ENCODE data around the gene CALM3. TPM values are rescaled to one million over a fixed set of nuclear protein-coding genes. Genes with fewer than 3 reads are reported as not detected.

Gene CALM3
- total RNA-seq, 1 experiment from 2014 or later = 484 TPM

DNA sequence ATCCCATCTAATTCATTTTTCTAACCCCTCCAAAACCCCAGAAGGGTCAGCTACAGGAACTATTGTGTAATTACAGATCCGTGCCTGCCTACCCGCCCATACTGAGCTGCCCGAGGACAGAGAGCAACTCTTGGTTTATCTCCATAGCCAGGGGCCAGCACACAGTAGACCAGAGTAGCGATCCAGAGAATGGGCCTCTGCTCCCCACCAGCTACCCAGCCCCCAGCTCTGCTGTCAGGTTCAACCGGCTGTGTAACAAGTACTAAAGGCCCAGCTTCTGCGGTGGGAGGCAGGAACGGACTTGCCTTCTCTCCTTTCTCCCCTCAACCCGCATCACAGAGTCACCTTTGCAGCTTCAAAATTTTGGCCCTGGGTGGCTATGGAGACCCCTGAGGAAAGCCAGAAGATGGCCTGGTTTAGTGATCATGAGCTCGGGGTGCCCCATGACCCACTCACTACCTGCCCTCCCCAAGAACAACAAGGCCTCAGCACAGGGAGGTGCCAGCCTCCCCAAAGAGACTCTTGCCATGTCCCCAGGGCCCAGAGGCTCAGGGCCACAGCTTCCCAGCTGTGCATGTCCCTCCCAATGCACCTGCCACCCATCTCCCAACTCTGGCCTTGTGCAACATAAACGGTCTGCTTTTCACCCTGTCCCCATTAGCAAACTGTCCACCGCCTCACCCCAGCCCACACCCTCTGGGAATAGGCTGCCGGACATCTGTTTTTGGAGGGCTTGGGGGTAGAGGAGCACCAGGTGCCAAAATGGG lies 5.7 kb downstream of the CALM3 start:
- CTCF ChIA-PET = no interaction called here
- BruUV-seq (replicated peaks) = no TSS peak
- Mint-ChIP-seq H3K36me3 (ENCODE audit: insufficient read depth, unreplicated experiment) (peaks cover 66% of the 10 kb centered on the region), H3K4me1 (ENCODE audit: low read depth, unreplicated experiment) (no peaks in the 10 kb centered on the region), H3K4me3 (ENCODE audit: unreplicated experiment) (no peak overlapping the region), H3K9me3 (ENCODE audit: unreplicated experiment) (no peaks in the 10 kb centered on the region), H3K27me3 (ENCODE audit: insufficient read depth, unreplicated experiment) (no peaks in the 10 kb centered on the region), H3K27ac (ENCODE audit: unreplicated experiment) (no peak overlapping the region)
- no peaks in the 10 kb centered on the region for H3K27me3 ChIP-seq (replicated peaks; ENCODE audit: control insufficient read depth, insufficient read depth, low read length)
- POLR2A ChIA-PET = no interaction called here
- intact Hi-C loops (cut with micrococcal nuclease; ENCODE audit: unreplicated experiment) = no loop called here
- no peak for DNase-seq
- no peak for TF ChIP-seq CTCF (IDR thresholded peaks at IDR 0.05; ENCODE audit: insufficient read depth in 1 of 2, low read depth in 1 of 2, low read length in 1 of 2, severe bottlenecking in 1 of 2, unreplicated experiment in 1 of 2)
- H3K9me3 ChIP-seq = no peaks in the 10 kb centered on the region
- no peak overlapping the region for H3K4me3 ChIP-seq (ENCODE audit: low read depth, low read length)
- peaks cover 10% of the 10 kb centered on the region for H3K4me1 ChIP-seq
- H3K36me3 ChIP-seq (ENCODE audit: control insufficient read depth, insufficient read depth, low read length) = peaks cover 14% of the 10 kb centered on the region

- Mint-ChIP-seq H3K9me3 (ENCODE audit: unreplicated experiment) (no peaks in the 10 kb centered on the region), H3K36me3 (ENCODE audit: insufficient read depth, unreplicated experiment) (peaks cover 66% of the 10 kb centered on the region), H3K27me3 (ENCODE audit: insufficient read depth, unreplicated experiment) (no peaks in the 10 kb centered on the region), H3K4me1 (ENCODE audit: low read depth, unreplicated experiment) (no peaks in the 10 kb centered on the region), H3K4me3 (ENCODE audit: unreplicated experiment) (no peak overlapping the region), H3K27ac (ENCODE audit: unreplicated experiment) (no peak overlapping the region)
- BruUV-seq (replicated peaks) = no TSS peak
- intact Hi-C loops (cut with micrococcal nuclease; ENCODE audit: unreplicated experiment) = no loop called here
- Histone ChIP-seq H3K36me3 (ENCODE audit: control insufficient read depth, insufficient read depth, low read length) (peaks cover 14% of the 10 kb centered on the region), H3K9me3 (no peaks in the 10 kb centered on the region), H3K4me1 (peaks cover 10% of the 10 kb centered on the region), H3K27me3 (replicated peaks; ENCODE audit: control insufficient read depth, insufficient read depth, low read length) (no peaks in the 10 kb centered on the region), H3K4me3 (ENCODE audit: low read depth, low read length) (no peak overlapping the region)
- POLR2A ChIA-PET = no interaction called here
- CTCF ChIA-PET = no interaction called here
- no peak for DNase-seq
- no peak for TF ChIP-seq CTCF (IDR thresholded peaks at IDR 0.05; ENCODE audit: insufficient read depth in 1 of 2, low read depth in 1 of 2, low read length in 1 of 2, severe bottlenecking in 1 of 2, unreplicated experiment in 1 of 2)
Observed at GRCh38 chr19:46607448-46607841, 6.3 kb downstream of the CALM3 start.

GRCh38 chr19:46608178-46608577 lies 7.0 kb downstream of the CALM3 start:
- Histone ChIP-seq H3K4me1 (peaks cover 10% of the 10 kb centered on the region), H3K36me3 (ENCODE audit: control insufficient read depth, insufficient read depth, low read length) (peaks cover 14% of the 10 kb centered on the region), H3K4me3 (ENCODE audit: low read depth, low read length) (no peak overlapping the region), H3K27me3 (replicated peaks; ENCODE audit: control insufficient read depth, insufficient read depth, low read length) (no peaks in the 10 kb centered on the region), H3K9me3 (no peaks in the 10 kb centered on the region)
- intact Hi-C loops (cut with micrococcal nuclease; ENCODE audit: unreplicated experiment) = no loop called here
- H3K9me3 Mint-ChIP-seq (ENCODE audit: unreplicated experiment) = no peaks in the 10 kb centered on the region
- H3K36me3 Mint-ChIP-seq (ENCODE audit: insufficient read depth, unreplicated experiment) = peaks cover 62% of the 10 kb centered on the region
- H3K4me1 Mint-ChIP-seq (ENCODE audit: low read depth, unreplicated experiment) = no peaks in the 10 kb centered on the region
- no peak overlapping the region for H3K27ac Mint-ChIP-seq (ENCODE audit: unreplicated experiment)
- ChIA-PET CTCF (no interaction called here), POLR2A (no interaction called here)
- DNase-seq = no peak
- BruUV-seq (replicated peaks) = no TSS peak
- no peak overlapping the region for H3K4me3 Mint-ChIP-seq (ENCODE audit: unreplicated experiment)
- no peak for TF ChIP-seq CTCF (IDR thresholded peaks at IDR 0.05; ENCODE audit: insufficient read depth in 1 of 2, low read depth in 1 of 2, low read length in 1 of 2, severe bottlenecking in 1 of 2, unreplicated experiment in 1 of 2)
- H3K27me3 Mint-ChIP-seq (ENCODE audit: insufficient read depth, unreplicated experiment) = no peaks in the 10 kb centered on the region

All from Caco-2 (cell line).